SKM-1 (cell line): Measurements from ENCODE around the gene ERLIN1.

Source experiments
- DNase-seq: peaks from one replicate; lab custom pipeline; 2025; ENCODE audit not compliant: unreplicated experiment; lab: John Stamatoyannopoulos, UW

ERLIN1 gene

GRCh38 chr10:100173035-100173434 lies 12.8 kb downstream of the ERLIN1 start:
- no peak for DNase-seq

DNA sequence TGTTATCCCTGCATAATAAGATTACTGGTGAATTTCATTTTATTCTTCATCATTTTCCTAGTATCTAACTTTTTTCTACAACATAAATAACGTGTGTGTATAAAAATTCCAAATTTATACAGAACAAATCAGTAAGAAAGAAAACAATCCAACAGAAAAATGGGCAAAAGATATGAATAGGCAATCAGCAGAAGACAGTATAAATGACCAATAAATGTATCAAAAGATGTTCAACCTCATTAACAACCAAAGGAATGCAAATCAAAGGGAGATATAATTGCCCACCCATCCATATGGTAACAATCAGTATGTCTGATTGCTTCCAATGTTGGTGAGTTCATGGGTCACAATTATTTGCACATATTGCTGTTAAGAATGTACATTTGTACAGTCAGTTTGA lies 13.5 kb downstream of the ERLIN1 start:
- no peak for DNase-seq

DNA sequence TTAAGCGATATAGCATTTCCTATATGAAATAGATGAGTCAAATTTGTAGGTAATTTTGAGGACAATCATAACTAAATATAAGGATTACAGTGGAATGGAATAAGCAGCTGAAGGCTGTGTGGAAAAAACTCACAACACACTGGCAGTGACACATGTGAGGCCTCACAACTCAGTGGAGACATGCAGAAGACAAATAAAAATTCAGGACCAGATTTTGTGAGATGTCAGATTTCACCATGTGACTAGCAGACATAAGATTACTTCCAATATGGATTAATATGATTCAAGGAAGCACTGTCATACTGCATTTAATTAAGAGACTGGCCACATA lies 17.6 kb downstream of the ERLIN1 start:
- no peak for DNase-seq

DNA sequence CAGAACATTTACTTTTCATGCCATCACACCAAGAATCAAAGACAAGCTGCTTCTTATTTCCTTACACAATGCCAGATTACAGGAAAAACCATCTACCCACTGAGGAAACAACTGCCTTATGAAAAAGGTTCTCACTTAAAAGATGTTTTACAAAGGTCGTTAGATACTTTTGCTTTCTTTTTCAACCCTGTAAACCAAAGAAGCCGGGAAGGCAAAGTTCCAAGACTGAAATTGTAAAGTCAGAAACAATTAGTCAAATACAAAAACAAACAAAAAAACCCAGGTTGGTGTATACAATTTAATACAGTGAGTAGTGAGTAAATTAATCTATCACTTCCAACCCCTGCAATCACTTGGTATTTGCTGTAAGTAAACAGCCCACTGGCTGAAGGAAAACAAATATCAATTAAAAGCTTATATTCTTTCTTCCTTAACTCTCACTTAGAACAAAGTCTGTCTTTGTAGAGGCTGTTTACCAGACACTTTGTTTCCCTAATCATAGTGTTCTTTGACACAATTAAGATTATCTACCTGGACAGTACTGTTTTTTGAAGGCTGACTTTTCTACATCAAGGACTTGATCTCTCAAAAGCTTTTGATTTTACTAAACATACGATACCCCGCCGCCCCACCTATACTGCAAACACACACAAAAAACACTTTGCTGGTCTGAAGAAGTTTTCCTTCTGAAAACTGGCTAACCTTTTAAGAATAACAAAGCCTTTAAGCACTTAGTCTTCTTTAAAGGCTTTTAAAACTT lies 18.1 kb downstream of the ERLIN1 start:
- DNase-seq: no peak

DNA sequence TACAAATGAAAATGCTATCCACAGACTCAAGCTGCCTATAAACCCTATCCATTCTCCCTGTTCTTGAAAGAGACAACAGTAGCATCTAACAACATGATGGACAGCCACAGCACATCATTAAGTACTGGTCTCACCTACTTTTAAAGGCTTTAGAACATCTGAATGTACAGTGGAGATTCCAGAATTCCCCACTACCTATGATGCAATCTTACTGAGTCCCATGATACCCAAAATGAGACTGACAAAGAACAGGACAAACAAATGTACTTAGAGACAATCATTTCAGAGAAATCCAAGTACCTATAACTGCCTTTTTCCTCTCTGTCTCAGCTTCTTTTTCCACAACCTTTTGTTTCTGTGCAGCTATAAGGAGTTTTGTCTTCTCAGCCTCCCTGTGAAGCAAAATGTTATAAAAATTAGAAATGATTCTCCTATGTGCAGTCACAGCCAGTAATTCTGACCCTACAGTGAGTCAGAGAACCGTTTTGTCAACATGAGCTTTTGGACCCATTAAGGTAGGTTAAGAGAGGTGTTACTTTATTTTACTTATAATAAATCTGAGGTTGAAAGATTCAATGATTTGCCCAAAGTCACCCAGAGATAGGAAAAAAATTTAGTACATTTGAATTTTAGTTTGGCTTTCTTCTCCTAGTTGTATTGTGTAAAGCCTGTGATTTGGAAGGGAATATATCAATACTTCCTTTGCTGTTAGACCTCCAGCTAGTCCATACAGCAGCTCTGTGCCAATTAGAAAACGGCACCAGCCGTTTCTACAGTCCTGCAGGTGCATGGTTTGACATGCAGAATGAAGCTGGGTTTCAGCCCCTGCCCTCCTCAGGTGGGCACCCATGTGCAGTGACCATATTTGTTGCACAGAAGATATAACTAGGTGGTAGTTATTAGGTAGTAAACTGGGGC lies 21.9 kb downstream of the ERLIN1 start:
- no peak for DNase-seq

DNA sequence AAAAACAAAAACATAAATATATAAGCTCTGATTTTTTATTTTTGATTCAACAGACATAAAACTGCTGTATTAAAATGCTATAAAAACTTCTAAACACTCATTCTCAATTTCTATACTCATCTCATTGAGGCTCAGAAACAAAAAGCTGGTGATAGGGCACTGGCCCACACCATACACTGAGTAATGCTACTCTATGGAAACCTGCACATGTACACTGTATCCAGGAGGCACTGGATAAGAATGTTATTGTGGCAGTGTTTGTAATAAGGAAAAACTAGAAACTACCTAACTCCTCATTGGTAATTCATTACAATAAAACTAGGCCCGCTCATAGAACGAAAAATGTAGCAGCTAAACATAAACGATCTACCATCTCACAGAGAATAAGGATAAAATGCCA lies 23.1 kb downstream of the ERLIN1 start:
- no peak for DNase-seq

DNA sequence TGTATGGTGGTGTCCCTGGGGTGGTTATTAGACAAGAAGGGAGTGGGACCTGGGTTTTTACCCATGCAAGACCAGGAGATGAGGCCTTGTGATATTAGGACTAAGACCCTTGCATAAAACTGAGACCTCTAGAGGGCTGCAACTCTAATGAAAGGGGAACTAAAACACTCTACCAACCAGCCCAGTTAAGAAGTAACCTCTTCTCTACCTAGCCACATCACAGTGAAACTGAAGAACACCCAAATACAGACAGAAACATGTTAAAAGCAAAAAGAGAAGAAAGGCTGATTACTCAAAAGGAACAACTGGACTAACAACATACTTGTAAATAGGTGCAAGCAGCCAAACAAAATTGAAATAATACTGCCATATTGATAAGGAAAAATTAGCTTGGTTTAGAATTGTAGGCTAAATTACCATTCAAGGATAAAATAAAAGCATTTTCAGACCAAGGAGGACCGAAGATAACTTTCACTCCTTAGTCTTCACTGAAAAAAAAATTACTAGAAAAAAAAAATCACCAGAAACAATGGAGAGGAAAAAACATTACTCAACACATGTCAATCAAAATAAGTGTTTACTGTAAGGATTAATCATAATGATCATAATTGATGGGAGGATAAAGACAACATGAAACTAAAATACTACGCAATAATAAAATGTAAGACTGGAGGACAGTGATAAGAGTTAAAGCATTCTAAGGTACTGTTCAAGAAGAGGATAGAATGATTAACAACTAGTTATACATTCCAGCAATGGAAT lies 27.6 kb downstream of the ERLIN1 start:
- DNase-seq: no peak

GRCh38 chr10:100157156-100157555 lies 28.7 kb downstream of the ERLIN1 start:
- DNase-seq: no peak

DNA sequence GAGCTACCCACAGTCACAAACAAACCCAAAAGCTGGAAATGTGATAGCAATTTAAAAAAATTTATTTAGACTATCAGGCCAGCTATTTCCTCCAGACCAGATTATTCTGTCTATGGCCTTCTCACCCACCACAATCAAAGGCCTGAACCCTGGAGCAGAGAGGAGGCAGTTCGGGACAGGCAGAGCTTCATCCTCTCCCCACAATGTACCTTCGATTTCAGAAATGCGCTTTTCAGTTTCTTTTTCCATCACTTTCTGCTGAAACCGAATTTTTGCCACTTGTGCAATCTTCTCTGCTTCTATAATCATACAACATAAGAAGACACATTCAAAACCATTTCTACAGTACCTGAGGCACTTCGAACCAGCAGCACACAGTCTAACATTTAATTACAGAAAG lies 29.9 kb downstream of the ERLIN1 start:
- DNase-seq: no peak

DNA sequence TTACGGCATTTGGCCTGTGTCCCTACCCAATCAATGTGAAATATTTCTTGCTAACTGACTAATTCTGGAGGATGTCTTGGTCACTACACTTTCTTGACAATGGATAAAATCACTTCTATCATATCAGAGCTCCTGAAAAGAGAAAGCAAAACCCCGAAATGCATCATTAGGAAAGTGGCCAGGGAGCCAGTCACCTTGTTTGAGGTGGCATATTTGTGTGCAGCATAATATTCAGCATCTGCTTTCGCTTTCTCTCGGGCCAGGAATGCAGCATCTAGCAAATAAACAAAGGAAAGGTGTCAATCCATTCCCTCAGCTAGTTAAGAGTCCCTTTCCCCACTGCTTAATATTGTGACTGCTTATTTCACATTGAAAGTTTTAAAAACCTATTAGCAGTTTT lies 31.2 kb downstream of the ERLIN1 start:
- no peak for DNase-seq

- DNase-seq: no peak
These were observed 32.5 kb downstream of the ERLIN1 start for GRCh38 chr10:100153239-100153825.

- DNase-seq: no peak
These were observed 34.0 kb downstream of the ERLIN1 start for GRCh38 chr10:100151723-100152300.

DNA sequence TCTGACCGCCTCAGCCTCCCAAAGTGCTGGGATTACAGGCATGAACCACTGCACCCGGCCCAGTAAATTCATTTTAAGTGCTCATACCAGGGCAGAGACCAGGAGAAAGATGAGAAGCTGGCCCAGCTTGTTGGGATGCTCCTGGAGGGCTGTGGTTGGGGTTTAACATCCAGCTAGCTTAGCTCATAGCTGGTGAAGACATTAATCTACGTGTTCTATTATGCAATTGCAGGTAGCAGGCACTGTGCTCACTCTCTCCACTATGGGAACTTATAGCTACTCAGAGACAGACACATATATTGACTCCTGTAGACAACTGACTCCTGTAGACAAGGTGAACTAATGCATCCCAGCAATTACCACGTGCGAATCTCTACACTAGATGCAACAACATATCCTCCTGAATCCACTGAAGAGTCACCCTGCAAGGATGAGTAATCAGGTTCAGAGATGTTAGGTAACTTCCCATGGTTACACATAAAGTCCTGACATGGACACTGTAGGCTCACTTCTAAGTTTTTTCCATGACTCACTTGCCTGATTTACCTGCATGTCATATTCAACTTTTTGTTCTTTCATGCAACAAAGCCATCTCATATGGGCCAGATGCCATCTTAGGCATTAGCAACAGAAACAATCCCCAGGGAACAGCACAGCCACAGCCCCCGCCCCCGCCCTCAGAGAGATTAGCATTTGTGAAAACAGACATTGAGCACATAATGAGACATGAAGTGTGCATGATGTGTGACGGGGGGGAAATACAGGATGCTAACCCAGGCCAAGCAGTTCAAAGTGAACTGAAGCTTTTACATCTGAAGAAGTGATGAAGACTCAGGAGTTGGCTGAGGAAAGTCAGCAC lies 37.2 kb downstream of the ERLIN1 start:
- DNase-seq: no peak

- no peak for DNase-seq
These were observed 38.8 kb downstream of the ERLIN1 start for GRCh38 chr10:100146875-100147650.

GRCh38 chr10:100146398-100146797 lies 39.4 kb downstream of the ERLIN1 start:
- DNase-seq: no peak

- no peak for DNase-seq
These were observed 42.1 kb downstream of the ERLIN1 start for GRCh38 chr10:100143756-100144155.

GRCh38 chr10:100141446-100142087 lies 44.3 kb downstream of the ERLIN1 start:
- no peak for DNase-seq

- DNase-seq: no peak
These were observed 45.8 kb downstream of the ERLIN1 start for GRCh38 chr10:100140070-100140469.
